ENCODE measurements around the gene CDC34. TPM values are rescaled to one million over a fixed set of nuclear protein-coding genes. Genes with fewer than 3 reads are reported as not detected.

Gene CDC34
- total and polyA plus RNA-seq, 7 experiments from 2014 or later = 20.4 to 47.3 (median 41.4) TPM

DNA sequence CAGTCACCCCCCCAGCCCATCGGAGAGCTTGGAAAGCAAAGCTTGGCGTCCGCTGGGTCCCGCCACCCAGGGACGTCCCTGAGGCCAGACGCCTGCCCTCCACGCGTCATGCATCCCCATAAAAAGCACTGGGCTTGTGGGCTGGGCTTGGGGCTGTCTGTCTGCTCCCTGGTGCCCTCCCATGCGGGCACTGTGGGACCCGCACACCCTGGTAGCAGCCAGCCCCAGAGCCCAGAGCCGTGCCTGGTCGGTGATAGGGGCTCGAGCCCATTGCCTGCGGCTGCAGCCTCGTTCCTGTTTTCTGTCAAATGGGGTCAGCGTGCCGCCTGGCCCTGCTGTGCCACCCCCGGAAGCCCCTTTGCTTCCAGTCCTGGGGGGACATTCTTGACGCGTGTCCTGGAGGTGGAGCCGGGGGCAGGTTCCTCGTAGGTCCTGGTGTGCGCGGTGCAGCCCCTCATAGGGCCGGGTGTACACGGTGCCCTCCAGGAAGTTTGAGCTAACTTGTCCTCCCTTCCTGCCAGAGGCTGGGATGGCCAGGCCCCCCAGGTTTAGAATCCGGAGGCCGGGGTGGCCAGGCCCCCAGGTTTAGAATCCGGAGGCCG, 8.0 kb downstream of the CDC34 start:
- DNase-seq (no peak), ATAC-seq (no peak)
- H3K4me1 Mint-ChIP-seq = peaks cover 4 to 23% (median 14%) of the 10 kb centered on the region in 7 donors
- H3K4me3 ChIP-seq (ENCODE audit: low read length) = no peak overlapping the region
- no peak overlapping the region for H3K4me3 Mint-ChIP-seq
- POLR2A ChIA-PET = no interaction called here
- no peak overlapping the region for H3K27ac Mint-ChIP-seq
- CTCF ChIA-PET = no interaction called here
- H3K9me3 ChIP-seq (ENCODE audit: control insufficient read depth in 2 of 3, low read length in 3 of 3) = no peaks in the 10 kb centered on the region
- H3K27me3 Mint-ChIP-seq = no peaks in the 10 kb centered on the region
- H3K36me3 Mint-ChIP-seq = peaks cover 0 to 10% (median 4%) of the 10 kb centered on the region in 5 donors
- H3K27me3 ChIP-seq (ENCODE audit: control insufficient read depth in 2 of 2, insufficient read depth in 2 of 2, low read length in 2 of 2) = no peaks in the 10 kb centered on the region
- H3K4me1 ChIP-seq (ENCODE audit: control insufficient read depth in 2 of 2, insufficient read depth in 2 of 2, low read length in 2 of 2) = peaks cover 5 to 6% of the 10 kb centered on the region in 2 donors
- H3K27ac ChIP-seq (ENCODE audit: low read depth, low read length) = no peak overlapping the region
- H3K36me3 ChIP-seq (ENCODE audit: control insufficient read depth in 2 of 3, insufficient read depth in 3 of 3, low read length in 3 of 3) = peaks cover 0 to 63% (median 5%) of the 10 kb centered on the region in 3 experiments
- intact Hi-C loops (cut with micrococcal nuclease) = no loop called here
- no peaks in the 10 kb centered on the region for H3K9me3 Mint-ChIP-seq

DNA sequence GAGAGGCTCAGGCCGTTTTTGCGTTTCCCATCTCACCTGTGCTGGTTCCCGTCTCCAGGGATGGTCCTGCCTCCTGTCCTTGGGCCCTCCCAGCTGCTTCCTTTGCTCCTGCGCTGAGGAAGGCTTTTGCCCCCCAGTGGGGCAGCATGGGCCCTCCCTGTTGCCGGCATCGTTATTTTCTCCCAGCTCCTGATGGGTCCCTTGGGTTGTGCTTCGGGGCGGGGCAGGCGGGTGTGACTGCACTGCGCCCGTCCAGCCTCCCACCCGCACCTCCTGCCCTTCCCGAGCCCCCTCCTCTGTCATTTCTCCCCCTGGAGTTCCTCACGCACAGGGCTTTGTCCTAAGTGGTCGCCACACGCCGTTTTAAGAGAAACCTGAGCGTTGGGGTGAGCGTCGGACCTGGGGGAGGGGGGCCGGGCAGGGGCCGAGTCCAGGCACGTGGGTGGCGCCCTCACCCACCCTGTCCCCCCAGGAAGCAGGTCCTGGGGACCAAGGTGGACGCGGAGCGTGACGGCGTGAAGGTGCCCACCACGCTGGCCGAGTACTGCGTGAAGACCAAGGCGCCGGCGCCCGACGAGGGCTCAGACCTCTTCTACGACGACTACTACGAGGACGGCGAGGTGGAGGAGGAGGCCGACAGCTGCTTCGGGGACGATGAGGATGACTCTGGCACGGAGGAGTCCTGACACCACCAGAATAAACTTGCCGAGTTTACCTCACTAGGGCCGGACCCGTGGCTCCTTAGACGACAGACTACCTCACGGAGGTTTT, 9.5 kb downstream of the CDC34 start:
- Mint-ChIP-seq H3K4me3 (no peak overlapping the region), H3K4me1 (peaks cover 4 to 26% (median 22%) of the 10 kb centered on the region in 7 donors), H3K27me3 (no peaks in the 10 kb centered on the region), H3K9me3 (no peaks in the 10 kb centered on the region), H3K27ac (no peak overlapping the region), H3K36me3 (peaks cover 0 to 10% (median 4%) of the 10 kb centered on the region in 5 donors)
- Histone ChIP-seq H3K27me3 (ENCODE audit: control insufficient read depth in 2 of 2, insufficient read depth in 2 of 2, low read length in 2 of 2) (no peaks in the 10 kb centered on the region), H3K4me1 (ENCODE audit: control insufficient read depth in 2 of 2, insufficient read depth in 2 of 2, low read length in 2 of 2) (peaks cover 5 to 10% of the 10 kb centered on the region in 2 donors), H3K9me3 (ENCODE audit: control insufficient read depth in 2 of 3, low read length in 3 of 3) (no peaks in the 10 kb centered on the region), H3K4me3 (ENCODE audit: low read length) (no peak overlapping the region), H3K27ac (ENCODE audit: low read depth, low read length) (no peak overlapping the region), H3K36me3 (ENCODE audit: control insufficient read depth in 2 of 3, insufficient read depth in 3 of 3, low read length in 3 of 3) (peaks cover 0 to 51% (median 5%) of the 10 kb centered on the region in 3 experiments)
- ATAC-seq = no peak
- ChIA-PET POLR2A (no interaction called here), CTCF (interaction anchor here (0.6 kb wide), 2 partner anchors 38 to 100 kb away, joined by 3 read pairs; no protein-coding TSS in a partner anchor)
- intact Hi-C loops (cut with micrococcal nuclease) = no loop called here
- no peak for DNase-seq

DNA sequence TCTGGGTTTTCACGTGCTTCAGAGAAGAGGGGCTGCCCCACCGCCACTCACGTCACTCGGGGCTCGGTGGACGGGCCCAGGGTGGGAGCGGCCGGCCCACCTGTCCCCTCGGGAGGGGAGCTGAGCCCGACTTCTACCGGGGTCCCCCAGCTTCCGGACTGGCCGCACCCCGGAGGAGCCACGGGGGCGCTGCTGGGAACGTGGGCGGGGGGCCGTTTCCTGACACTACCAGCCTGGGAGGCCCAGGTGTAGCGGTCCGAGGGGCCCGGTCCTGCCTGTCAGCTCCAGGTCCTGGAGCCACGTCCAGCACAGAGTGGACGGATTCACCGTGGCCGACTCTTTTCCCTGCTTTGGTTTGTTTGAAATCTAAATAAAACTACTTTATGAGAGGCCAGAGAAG, 10.1 kb downstream of the CDC34 start:
- DNase-seq (no peak), ATAC-seq (no peak)
- H3K9me3 Mint-ChIP-seq = no peaks in the 10 kb centered on the region
- peaks cover 0 to 10% (median 4%) of the 10 kb centered on the region in 5 donors for H3K36me3 Mint-ChIP-seq
- CTCF ChIA-PET = interaction anchor here (0.6 to 1.5 kb wide), 2 partner anchors 9 to 99 kb away, joined by 3 to 5 read pairs; no protein-coding TSS in a partner anchor
- Histone ChIP-seq H3K4me1 (ENCODE audit: control insufficient read depth in 2 of 2, insufficient read depth in 2 of 2, low read length in 2 of 2) (peaks cover 5 to 10% of the 10 kb centered on the region in 2 donors), H3K27ac (ENCODE audit: low read depth, low read length) (no peak overlapping the region), H3K9me3 (ENCODE audit: control insufficient read depth in 2 of 3, low read length in 3 of 3) (no peaks in the 10 kb centered on the region), H3K4me3 (ENCODE audit: low read length) (no peak overlapping the region), H3K27me3 (ENCODE audit: control insufficient read depth in 2 of 2, insufficient read depth in 2 of 2, low read length in 2 of 2) (no peaks in the 10 kb centered on the region), H3K36me3 (ENCODE audit: control insufficient read depth in 2 of 3, insufficient read depth in 3 of 3, low read length in 3 of 3) (peaks cover 0 to 44% (median 5%) of the 10 kb centered on the region in 3 experiments)
- intact Hi-C loops (cut with micrococcal nuclease) = no loop called here
- no peaks in the 10 kb centered on the region for H3K27me3 Mint-ChIP-seq
- POLR2A ChIA-PET = no interaction called here
- no peak overlapping the region for H3K4me3 Mint-ChIP-seq
- H3K4me1 Mint-ChIP-seq = peaks cover 4 to 26% (median 21%) of the 10 kb centered on the region in 7 donors
- H3K27ac Mint-ChIP-seq = no peak overlapping the region

DNA sequence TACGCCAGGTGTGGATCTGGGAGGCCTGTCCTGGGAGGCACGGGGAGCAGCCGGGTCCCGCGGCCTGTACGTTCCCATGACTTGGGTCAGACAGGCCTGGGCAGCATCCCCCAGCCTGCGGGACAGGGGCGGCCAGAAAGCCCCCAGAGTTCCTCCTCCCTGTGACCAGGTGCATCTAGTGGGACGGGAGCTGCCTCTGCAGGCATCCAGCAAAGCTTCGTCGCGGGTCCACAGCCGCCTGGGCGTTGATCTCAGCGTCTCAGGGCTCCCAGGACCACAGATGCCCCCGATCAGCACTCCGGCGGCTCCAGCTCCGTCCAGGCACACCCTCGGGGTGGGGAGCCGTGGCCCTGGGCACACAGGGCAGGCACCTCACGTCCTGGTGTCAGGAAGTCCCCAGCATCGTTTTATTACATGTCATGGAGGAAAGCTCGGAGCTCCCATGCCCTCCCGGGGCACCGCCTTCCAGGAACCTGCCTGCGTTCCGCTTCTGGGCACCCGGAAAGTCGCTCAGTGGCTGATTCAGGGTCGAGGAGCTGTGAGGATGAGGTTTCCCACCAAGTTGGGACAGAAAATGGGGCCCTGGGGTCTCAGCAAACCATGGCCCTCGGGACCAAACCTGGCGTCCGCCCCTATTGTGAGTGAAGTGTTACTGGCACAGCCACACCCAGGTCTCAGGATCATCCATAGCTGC, 10.8 kb downstream of the CDC34 start:
- peak overlapping the region in 1 of 9 donors; percentile 43 for H3K27ac Mint-ChIP-seq
- H3K36me3 Mint-ChIP-seq = peaks cover 0 to 10% (median 4%) of the 10 kb centered on the region in 5 donors
- Histone ChIP-seq H3K4me1 (ENCODE audit: control insufficient read depth in 2 of 2, insufficient read depth in 2 of 2, low read length in 2 of 2) (peaks cover 5 to 10% of the 10 kb centered on the region in 2 donors), H3K27me3 (ENCODE audit: control insufficient read depth in 2 of 2, insufficient read depth in 2 of 2, low read length in 2 of 2) (no peaks in the 10 kb centered on the region), H3K27ac (ENCODE audit: low read depth, low read length) (no peak overlapping the region), H3K36me3 (ENCODE audit: control insufficient read depth in 2 of 3, insufficient read depth in 3 of 3, low read length in 3 of 3) (peaks cover 0 to 40% (median 5%) of the 10 kb centered on the region in 3 experiments), H3K9me3 (ENCODE audit: control insufficient read depth in 2 of 3, low read length in 3 of 3) (no peaks in the 10 kb centered on the region), H3K4me3 (ENCODE audit: low read length) (no peak overlapping the region)
- POLR2A ChIA-PET = interaction anchor here (1.2 kb wide), 1 partner anchor 11 kb away, joined by 5 read pairs; the partner anchor contains the start of gene CDC34
- CTCF ChIA-PET = interaction anchor here (1.5 kb wide), 1 partner anchor 9 kb away, joined by 5 read pairs; no protein-coding TSS in a partner anchor
- DNase-seq = no peak
- intact Hi-C loops (cut with micrococcal nuclease) = no loop called here
- peak overlapping the region in 2 of 10 donors; percentile 12 to 16 for H3K4me3 Mint-ChIP-seq
- ATAC-seq = no peak
- no peaks in the 10 kb centered on the region for H3K9me3 Mint-ChIP-seq
- H3K27me3 Mint-ChIP-seq = no peaks in the 10 kb centered on the region
- peaks cover 4 to 26% (median 21%) of the 10 kb centered on the region in 7 donors for H3K4me1 Mint-ChIP-seq

DNA sequence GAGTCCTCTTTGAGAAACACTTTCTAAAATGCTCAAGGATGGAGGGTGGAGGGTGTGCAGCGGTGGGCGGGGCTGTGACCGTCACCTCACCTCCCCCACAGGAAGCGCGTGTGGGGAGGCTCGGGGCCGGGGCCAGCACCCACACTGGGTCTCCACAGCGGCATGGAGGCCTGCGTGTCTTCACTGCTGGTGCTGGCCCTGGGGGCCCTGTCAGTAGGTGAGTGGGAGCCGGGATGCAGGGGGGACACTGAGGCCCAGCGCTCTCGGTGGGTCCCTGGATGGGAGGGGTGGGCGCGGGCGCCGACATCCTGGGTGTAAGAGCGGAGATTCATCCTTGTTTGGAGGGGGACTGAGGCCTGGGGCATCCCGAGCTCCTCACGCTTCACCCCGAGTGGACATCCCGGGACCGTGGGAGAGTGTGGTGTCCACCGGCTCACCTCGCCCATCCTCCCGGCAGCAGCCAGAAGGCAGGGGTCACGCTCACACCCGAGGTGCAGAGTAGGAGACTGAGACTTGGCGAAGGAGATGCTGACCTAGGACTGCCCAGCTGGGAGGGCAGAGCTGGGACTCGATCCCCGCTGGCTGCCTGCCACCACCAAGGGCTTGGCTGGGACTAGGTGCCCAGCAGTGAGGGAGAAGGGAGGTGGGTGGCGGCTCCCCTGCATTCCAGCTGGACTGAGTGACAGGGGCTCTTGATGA, 12.5 kb downstream of the CDC34 start, which contains the start of gene GZMM:
Gene GZMM (plus strand): TSS at position 144 of the 699 bp plus-strand sequence. CDS start 19 bp downstream, at position 163.
- no peaks in the 10 kb centered on the region for H3K9me3 ChIP-seq (ENCODE audit: control insufficient read depth in 2 of 3, low read length in 3 of 3)
- ChIA-PET CTCF (no interaction called here), POLR2A (interaction anchor here (1.0 kb wide), 1 partner anchor 28 kb away, joined by 5 read pairs; the partner anchor contains the start of gene BSG)
- H3K36me3 ChIP-seq (ENCODE audit: control insufficient read depth in 2 of 3, insufficient read depth in 3 of 3, low read length in 3 of 3) = peaks cover 0 to 41% (median 6%) of the 10 kb centered on the region in 3 experiments
- H3K4me3 Mint-ChIP-seq = peak within 1 kb of the TSS; percentile 81 to 94 (median 90)
- peaks cover 0 to 7% (median 0%) of the 10 kb centered on the region in 5 donors for H3K36me3 Mint-ChIP-seq
- peak within 1 kb of the TSS; percentile 88 for H3K27ac ChIP-seq (ENCODE audit: low read depth, low read length)
- H3K4me1 Mint-ChIP-seq = peaks cover 4 to 24% (median 21%) of the 10 kb centered on the region in 7 donors
- no peaks in the 10 kb centered on the region for H3K27me3 ChIP-seq (ENCODE audit: control insufficient read depth in 2 of 2, insufficient read depth in 2 of 2, low read length in 2 of 2)
- H3K4me1 ChIP-seq (ENCODE audit: control insufficient read depth in 2 of 2, insufficient read depth in 2 of 2, low read length in 2 of 2) = peaks cover 5 to 10% of the 10 kb centered on the region in 2 donors
- intact Hi-C loops (cut with micrococcal nuclease) = loop anchor here in 1 of 2 donors (1.0 kb wide), 2 partner anchors 12 to 28 kb away; partner anchors contain the start of gene BSG
- H3K27me3 Mint-ChIP-seq = no peaks in the 10 kb centered on the region
- ATAC-seq (peak; percentile 98), DNase-seq (peak; percentile 63 to 86 (median 82))
- peak within 1 kb of the TSS; percentile 77 to 97 (median 91) for H3K27ac Mint-ChIP-seq
- H3K9me3 Mint-ChIP-seq = no peaks in the 10 kb centered on the region
- H3K4me3 ChIP-seq (ENCODE audit: low read length) = peak within 1 kb of the TSS; percentile 70

DNA sequence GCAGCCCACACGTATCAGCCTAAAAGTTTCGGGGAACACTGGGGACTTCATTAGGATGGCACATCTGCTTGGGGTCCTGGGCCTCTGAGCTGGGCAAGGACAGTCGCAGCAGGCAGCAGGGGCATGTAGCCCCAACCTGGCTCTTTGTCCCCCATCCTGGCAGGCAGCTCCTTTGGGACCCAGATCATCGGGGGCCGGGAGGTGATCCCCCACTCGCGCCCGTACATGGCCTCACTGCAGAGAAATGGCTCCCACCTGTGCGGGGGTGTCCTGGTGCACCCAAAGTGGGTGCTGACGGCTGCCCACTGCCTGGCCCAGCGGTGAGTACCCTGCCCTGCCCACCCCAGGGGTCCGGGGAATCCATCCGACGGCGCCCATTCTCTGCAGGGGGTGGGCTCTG, 15.6 kb downstream of the CDC34 start:
- intact Hi-C loops (cut with micrococcal nuclease) = no loop called here
- H3K27ac Mint-ChIP-seq = peak overlapping the region in 3 of 9 donors; percentile 14 to 31 (median 25)
- POLR2A ChIA-PET = no interaction called here
- DNase-seq = no peak
- H3K4me3 Mint-ChIP-seq = peak overlapping the region in 3 of 10 donors; percentile 48 to 59 (median 57)
- ATAC-seq = no peak
- peaks cover 0 to 7% (median 0%) of the 10 kb centered on the region in 5 donors for H3K36me3 Mint-ChIP-seq
- CTCF ChIA-PET = no interaction called here
- H3K36me3 ChIP-seq (ENCODE audit: control insufficient read depth in 2 of 3, insufficient read depth in 3 of 3, low read length in 3 of 3) = peaks cover 0 to 24% (median 6%) of the 10 kb centered on the region in 3 experiments
- peaks cover 10 to 26% (median 21%) of the 10 kb centered on the region in 7 donors for H3K4me1 Mint-ChIP-seq
- H3K9me3 ChIP-seq (ENCODE audit: control insufficient read depth in 2 of 3, low read length in 3 of 3) = no peaks in the 10 kb centered on the region
- no peaks in the 10 kb centered on the region for H3K27me3 ChIP-seq (ENCODE audit: control insufficient read depth in 2 of 2, insufficient read depth in 2 of 2, low read length in 2 of 2)
- H3K27ac ChIP-seq (ENCODE audit: low read depth, low read length) = no peak overlapping the region
- H3K4me1 ChIP-seq (ENCODE audit: control insufficient read depth in 2 of 2, insufficient read depth in 2 of 2, low read length in 2 of 2) = peaks cover 5 to 10% of the 10 kb centered on the region in 2 donors
- H3K4me3 ChIP-seq (ENCODE audit: low read length) = no peak overlapping the region
- no peaks in the 10 kb centered on the region for H3K27me3 Mint-ChIP-seq
- no peaks in the 10 kb centered on the region for H3K9me3 Mint-ChIP-seq
